Measurements from ENCODE around the gene TMEM248.
A peak's percentile ranks its signal among the peaks of the same experiment; 100 is the strongest.
"Not testable (repeated sequence)": the region's sequence is repeated elsewhere in the genome, so short reads cannot be mapped to it uniquely, and the experiment has no call there.

- peak in 1 of 3 experiments; percentile 10 for TF ChIP-seq CTCF (IDR thresholded peaks at IDR 0.05)
- TF ChIP-seq POLR2A (IDR thresholded peaks at IDR 0.05), result not testable (repeated sequence)
These were observed 73.6 kb downstream of the TMEM248 start for GRCh38 chr7:66994691-66995049.
